NCI-H1436 (cell line): ENCODE results near the gene TMEM181.
"Not testable (repeated sequence)": the region's sequence is repeated elsewhere in the genome, so short reads cannot be mapped to it uniquely, and the experiment has no call there.

Experiments used
- DNase-seq: peaks from one replicate; lab custom pipeline; 2025; lab: John Stamatoyannopoulos, UW

The TMEM181 gene

GRCh38 chr6:158661156-158661685 lies 101.3 kb downstream of the TMEM181 start:
- no peak for DNase-seq

GRCh38 chr6:158662607-158662953 lies 102.7 kb downstream of the TMEM181 start:
- no peak for DNase-seq

DNA sequence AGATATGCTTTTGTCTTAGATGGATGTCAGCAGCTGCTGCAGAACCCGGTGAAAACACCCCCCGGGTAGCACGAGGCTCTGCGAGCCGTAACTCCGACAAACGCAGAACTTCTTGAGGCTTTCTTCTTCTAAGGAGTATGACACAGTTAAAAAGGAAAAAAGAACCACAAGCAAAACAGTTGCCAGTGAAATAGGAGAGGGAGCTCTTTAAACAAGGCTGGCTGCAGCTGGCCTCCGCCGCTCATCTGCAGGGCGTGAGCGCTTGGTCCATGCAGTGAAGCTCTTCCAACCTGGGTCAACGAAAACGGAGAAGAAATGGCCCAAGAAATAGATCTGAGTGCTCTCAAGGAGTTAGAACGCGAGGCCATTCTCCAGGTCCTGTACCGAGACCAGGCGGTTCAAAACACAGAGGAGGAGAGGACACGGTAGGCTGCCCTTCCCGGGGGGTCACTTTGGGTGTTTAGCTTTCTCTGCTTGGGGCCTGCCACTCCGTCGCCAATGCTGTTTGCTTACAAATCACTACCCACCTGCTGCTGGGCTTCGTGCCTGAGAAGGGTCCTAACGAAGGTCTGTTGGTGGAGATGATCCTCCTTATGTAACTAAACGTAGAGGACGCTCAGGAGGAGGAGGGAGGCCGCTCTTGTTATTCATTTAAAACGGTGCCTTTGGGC lies 103.2 kb downstream of the TMEM181 start:
- DNase-seq = no peak

- DNase-seq = no peak
These were observed 103.8 kb downstream of the TMEM181 start for GRCh38 chr6:158663625-158664165.

DNA sequence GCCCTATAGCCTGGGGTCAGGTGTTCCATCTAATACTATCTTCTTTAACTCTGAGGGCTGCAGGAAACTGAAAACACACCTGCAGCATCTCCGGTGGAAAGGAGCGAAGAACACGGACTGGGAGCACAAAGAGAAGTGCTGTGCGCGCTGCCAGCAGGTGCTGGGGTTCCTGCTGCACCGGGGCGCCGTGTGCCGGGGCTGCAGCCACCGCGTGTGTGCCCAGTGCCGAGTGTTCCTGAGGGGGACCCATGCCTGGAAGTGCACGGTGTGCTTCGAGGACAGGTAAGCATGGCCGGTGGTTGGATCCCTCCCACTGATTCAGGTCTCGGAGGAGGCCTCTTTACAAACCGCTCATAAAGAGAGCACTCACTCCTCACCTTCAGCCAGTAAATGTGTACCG lies 105.4 kb downstream of the TMEM181 start:
- DNase-seq = no peak

GRCh38 chr6:158666628-158667359 lies 106.9 kb downstream of the TMEM181 start:
- DNase-seq = no peak

DNA sequence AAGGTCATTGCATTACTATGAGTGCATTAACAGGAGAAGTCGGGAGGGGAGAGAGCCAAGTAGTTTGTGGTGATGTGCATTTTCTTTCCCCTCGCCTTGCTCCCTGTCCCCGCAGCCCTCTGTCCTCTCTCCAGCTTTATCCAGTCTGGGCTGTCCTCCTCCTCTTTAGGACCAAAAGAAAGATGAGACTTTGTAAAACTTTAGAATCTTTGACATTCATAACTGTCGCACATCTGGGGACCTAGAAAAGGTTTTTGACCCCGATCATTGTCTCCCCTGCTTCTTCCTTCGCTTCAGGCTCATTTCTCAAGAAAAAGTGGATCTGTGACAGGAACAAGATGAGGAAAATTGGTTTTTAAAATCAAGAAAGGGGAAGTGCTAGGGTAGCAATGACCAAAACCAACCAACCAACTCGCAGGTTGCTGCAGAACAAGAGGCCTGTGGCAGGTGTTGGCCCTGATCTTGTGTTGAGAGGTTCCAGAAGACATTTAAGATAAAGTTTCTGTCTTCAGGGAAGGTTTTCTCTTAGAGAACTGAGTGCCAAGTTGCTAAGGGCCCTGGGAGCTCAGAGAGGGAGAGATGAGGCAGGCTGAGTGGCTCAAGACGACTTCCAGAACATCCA lies 107.6 kb downstream of the TMEM181 start:
- DNase-seq = no peak

DNA sequence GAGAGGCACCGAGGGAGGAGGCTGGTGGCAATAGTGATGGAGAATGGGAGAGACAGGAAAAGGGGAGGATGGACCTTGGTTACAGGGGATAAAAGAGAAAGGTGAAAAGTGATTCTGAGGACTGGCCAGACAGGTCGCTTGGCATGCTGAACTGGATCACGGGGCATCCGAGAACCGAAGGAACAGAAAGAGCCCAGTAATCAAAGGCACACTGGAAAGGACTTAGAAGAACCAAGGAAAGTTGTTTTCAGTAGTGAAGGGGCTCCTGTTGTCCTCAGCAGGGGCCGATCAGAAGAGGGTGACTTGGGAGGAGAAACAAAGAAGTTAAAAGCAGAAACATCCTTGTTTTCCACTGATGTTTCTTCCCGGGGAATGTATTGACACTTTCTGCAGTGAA lies 108.8 kb downstream of the TMEM181 start:
- no peak for DNase-seq

DNA sequence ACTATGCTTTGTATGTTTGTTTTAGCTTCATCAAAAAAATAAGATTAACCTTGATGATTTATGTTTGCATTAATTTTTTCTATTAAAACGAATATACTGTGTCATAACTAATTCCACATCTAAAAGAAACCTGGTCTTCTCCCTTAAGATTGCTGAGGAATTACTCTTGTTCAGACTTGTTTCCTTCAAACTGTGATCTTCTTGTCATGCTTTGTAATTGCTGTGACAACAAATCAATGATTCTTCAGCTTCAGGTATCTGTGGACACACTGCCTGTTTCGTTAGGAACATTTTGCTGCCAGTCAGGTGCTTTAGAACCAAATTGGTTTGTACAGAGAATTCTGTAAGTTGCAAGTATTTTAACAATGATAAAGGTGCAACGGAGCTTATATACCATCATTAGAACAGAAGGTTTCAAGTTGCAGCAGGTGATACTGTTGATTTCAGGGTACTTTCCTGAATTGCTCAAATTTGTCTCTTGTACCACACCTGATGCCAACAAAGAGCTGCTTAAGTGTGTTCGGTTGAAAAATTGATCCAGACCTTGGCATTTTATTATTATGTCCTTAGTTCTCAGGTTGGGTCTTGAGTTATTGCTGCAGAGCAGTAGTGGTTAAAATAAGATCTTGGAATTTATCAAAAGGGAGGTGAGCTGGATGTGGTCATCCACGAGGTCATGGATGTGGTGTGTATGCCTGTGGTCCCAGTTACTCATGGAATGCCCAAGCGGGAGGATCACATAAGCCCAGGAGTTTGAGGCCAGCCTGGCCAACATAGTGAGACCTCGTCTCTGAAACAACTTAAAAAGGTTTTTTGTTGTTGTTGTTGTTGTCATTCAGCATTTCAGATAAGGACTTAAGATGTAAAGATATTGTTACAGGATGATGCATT lies 109.5 kb downstream of the TMEM181 start:
- no peak for DNase-seq

- not testable (repeated sequence) for DNase-seq
These were observed 112.2 kb downstream of the TMEM181 start for GRCh38 chr6:158672119-158672518.

DNA sequence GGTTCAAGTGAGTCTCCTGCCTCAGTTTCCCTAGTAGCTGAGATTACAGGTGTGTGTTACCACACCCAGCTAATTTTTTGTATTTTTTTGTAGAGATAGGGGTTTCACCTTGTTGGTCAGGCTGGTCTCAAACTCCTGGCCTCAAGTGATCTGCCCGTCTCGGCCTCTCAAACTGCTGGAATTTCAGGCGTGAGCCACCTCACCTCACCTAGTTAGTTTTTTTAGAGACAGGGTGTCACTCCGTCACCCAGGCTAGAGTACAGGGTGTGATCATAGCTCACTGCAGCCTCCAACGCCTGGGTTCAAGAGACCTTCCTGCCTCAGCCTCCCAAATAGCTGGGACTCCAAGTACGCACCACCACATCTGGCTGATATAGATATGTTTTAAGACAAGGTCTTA lies 112.8 kb downstream of the TMEM181 start:
- no peak for DNase-seq

DNA sequence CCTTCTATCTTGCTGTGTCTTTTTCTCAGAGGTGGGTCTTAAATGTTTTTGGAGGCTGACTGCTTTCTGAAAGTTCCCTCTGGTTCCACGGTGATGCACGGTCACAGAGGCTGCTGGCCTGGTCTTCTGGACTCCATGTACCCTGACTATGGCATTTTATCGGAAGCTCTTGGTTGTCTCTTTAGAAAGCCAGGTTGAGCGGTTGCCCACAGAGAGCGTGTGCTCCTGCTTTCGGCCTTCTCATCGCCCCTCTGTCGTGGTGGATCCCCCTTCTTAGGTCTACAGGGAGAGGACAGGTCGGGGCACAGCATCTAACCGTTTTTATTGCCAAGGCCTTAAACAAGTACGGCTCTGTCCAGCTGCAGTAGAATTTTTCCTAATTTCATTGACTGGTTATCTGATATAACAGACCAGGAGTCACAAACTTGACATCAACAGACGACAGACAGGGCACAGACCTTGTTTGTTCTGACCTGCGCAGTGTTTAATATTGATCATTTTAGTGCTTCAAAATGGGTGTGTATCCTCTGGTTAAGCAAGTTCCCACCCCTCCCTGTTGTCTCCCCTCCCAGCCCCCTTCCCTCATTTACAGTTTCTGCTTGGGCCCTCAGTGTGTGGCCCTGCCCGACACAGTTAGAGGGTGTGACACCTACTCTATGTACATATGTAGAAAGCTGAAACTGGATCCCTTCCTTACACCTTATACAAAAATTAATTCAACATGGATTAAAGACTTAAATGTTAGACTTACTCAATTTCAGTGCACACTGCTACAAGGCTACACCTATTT lies 114.6 kb downstream of the TMEM181 start:
- DNase-seq = no peak

GRCh38 chr6:158677094-158677493 lies 117.2 kb downstream of the TMEM181 start:
- not testable (repeated sequence) for DNase-seq

DNA sequence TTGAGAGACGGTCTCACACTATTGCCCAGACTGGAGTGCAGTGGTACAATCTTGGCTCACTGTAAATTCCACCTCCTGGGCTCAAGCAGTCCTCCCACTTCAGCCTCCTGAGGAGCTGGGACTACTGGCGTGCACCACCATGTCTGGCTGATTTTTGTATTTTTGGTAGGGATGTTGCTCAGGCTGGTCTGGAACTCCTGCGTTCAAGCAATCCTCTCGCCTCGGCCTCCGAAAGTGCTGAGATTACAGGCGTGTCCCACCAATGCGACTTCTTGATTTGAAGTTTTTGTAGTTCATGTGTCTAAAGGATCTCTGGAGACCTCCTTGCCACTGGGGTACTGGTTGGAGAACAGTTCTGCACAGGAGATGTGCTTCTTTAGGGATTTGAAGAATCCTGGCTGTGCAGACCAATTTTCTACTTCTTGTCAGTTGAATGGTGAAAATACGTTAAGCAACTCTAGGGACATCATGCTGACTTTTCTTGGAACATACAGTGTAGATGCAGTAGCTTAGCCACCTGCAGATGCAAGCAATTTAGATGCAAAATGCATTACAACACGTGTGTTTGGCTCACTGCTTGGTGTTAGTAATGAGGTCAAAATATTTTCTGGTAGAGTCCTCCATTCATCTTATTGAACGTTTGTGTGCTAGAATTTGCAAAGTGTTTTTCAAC lies 118.2 kb downstream of the TMEM181 start:
- no peak for DNase-seq

GRCh38 chr6:158680015-158680414 lies 120.1 kb downstream of the TMEM181 start:
- no peak for DNase-seq

DNA sequence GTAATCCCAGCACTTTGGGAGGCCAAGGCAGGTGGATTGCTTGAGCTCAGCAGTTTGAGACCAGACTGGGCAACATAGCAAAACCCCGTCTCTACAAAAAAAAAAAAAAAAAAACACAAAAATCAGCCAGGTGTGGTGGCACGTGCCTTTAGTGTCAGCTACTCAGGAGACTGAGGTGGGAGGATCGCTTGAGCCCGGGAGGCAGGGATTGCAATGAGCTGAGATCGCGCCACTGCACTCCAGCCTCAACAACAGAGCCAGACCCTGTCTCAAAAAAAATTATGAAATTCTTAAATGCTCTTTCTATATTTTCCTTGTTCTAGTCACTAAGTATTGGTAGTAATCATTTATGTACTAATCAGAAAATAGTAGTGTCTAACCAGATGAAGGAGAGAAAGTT lies 120.6 kb downstream of the TMEM181 start:
- no peak for DNase-seq

DNA sequence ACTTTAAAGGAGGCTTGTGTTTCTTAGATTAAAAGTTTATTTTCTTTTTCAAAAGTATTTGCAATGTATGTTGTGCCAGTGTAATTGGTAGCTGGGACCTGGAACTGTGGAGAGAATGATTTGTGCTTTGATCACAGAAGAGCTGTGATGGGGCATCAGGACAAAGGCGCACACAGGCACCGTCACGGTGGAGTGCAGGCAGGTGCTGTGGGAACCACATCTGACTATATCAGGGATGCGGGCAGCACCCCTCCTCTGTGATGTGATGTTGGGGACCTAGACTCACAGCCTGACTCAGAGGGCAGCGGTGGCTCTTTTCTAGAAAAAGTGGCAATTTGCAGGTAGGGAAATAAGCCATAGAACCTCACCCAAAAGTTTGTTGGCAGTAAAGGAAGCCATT lies 124.4 kb downstream of the TMEM181 start:
- DNase-seq = no peak

- DNase-seq = no peak
These were observed 124.9 kb downstream of the TMEM181 start for GRCh38 chr6:158684745-158685324.
